T-helper 1 cell treated with Interleukin-12 subunit alpha and Interleukin-12 subunit beta and Interleukin-4 antibody, amounts not matched to agents 30 μg/mL and 1 μg/mL, for 36 hours (primary cell): ENCODE measurements around the gene STEAP4.
"Not testable (repeated sequence)": the region's sequence is repeated elsewhere in the genome, so short reads cannot be mapped to it uniquely, and the experiment has no call there.

ENCODE experiments used
- H3K27ac Mint-ChIP-seq: one replicate; pipeline ENCODE4 v1.8.0; 2021; ENCODE audit warnings: mild to moderate bottlenecking, mixed read lengths
- H3K27me3 Mint-ChIP-seq: one replicate; pipeline ENCODE4 v1.8.0; 2021; ENCODE audit warnings: low read depth, mixed read lengths
- H3K36me3 Mint-ChIP-seq: one replicate; pipeline ENCODE4 v1.8.0; 2021; ENCODE audit warnings: low read depth, mixed read lengths
- H3K4me1 Mint-ChIP-seq: one replicate; pipeline ENCODE4 v1.8.0; 2021; ENCODE audit warnings: low read depth, mixed read lengths
- H3K4me3 Mint-ChIP-seq: one replicate; pipeline ENCODE4 v1.8.0; 2021; ENCODE audit warnings: mild to moderate bottlenecking, moderate library complexity, mixed read lengths
- H3K9me3 Mint-ChIP-seq: one replicate; pipeline ENCODE4 v1.8.0; 2021; ENCODE audit warnings: mixed read lengths

Gene STEAP4

GRCh38 chr7:88302486-88302885 lies 4.2 kb downstream of the STEAP4 start:
- Mint-ChIP-seq H3K4me1 (peaks cover 3% of the 10 kb centered on the region), H3K9me3 (no peaks in the 10 kb centered on the region), H3K4me3 (no peak overlapping the region), H3K36me3 (no peaks in the 10 kb centered on the region), H3K27ac (no peak overlapping the region), H3K27me3 (peaks cover 24% of the 10 kb centered on the region)

DNA sequence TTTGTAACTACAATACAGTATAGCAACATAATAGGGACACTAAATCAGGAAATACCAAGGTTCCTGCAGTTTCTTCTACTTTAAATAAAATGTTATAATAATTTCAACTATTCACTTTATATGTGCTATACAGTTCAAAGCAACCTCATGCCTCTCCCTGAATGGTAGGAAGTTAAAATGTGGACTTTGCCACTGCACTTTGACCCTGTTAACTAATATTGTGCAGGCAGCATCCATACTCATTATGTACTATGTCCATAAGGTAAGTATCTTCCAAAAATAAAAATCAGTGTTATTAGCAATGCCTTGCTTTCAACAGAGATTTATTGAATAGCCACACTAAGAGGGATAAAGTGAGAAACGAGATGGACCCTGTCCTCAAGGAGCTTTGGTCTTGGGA lies 4.8 kb downstream of the STEAP4 start:
- Mint-ChIP-seq H3K4me1 (peaks cover 3% of the 10 kb centered on the region), H3K27ac (no peak overlapping the region), H3K27me3 (peaks cover 24% of the 10 kb centered on the region), H3K36me3 (no peaks in the 10 kb centered on the region), H3K4me3 (no peak overlapping the region), H3K9me3 (no peaks in the 10 kb centered on the region)

DNA sequence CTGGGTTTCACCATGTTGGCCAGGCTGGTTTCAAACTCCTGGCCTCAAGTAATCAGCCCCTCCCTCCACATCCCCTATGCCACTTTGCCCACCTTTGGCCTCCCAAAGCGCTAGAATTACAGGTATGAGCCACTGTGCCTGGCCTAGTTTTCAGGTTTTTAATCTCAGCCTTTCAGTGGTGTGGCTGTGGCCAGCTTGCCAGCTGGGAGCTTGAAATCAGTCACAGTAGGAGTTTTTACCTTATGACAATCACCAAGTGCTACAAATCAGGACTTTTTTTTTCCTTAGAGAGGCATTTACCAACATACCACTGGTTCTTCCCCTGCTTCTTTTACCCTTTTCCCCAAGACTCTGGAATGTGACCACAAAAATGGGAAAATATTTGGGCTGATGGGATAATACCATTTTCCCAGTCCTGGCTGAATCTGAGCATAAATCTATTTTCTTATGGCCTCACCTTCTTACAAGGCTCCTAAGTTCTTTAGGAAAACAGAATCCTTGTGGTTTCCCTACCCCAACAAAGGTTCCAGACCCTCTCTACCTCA lies 6.2 kb downstream of the STEAP4 start:
- Mint-ChIP-seq H3K4me1 (no peaks in the 10 kb centered on the region), H3K27me3 (peaks cover 12% of the 10 kb centered on the region)

GRCh38 chr7:88299126-88299525 lies 7.6 kb downstream of the STEAP4 start:
- H3K4me3 Mint-ChIP-seq, result no peak overlapping the region
- H3K36me3 Mint-ChIP-seq, result no peaks in the 10 kb centered on the region
- no peak overlapping the region for H3K27ac Mint-ChIP-seq
- no peaks in the 10 kb centered on the region for H3K4me1 Mint-ChIP-seq
- no peaks in the 10 kb centered on the region for H3K9me3 Mint-ChIP-seq
- peaks cover 6% of the 10 kb centered on the region for H3K27me3 Mint-ChIP-seq

More for the DNA sequence above, 6.2 kb downstream of the STEAP4 start:
- H3K4me3 Mint-ChIP-seq, result no peak overlapping the region
- H3K9me3 Mint-ChIP-seq, result no peaks in the 10 kb centered on the region
- H3K27ac Mint-ChIP-seq, result no peak overlapping the region
- H3K36me3 Mint-ChIP-seq, result no peaks in the 10 kb centered on the region

DNA sequence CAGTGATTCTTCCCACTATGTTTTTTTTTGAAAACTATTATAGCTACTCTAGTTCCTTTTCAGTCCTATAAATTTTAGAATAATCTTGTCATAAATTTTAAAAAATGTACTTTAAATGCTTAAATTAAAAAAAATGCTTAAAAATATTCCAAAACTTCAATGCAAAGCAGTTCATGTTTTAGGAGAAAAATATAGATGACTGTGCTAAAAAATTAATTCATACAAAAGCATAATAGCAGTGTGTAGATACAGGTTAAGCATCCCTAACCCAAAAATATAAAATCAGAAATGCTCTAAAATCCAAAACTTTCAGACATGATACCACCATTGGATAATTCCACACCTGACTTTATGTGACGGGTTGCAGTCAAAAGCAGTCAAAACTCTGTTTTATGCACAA lies 12.8 kb downstream of the STEAP4 start:
- Mint-ChIP-seq H3K27ac (no peak overlapping the region), H3K4me1 (no peaks in the 10 kb centered on the region), H3K27me3 (peaks cover 6% of the 10 kb centered on the region), H3K36me3 (no peaks in the 10 kb centered on the region), H3K4me3 (no peak overlapping the region), H3K9me3 (no peaks in the 10 kb centered on the region)

DNA sequence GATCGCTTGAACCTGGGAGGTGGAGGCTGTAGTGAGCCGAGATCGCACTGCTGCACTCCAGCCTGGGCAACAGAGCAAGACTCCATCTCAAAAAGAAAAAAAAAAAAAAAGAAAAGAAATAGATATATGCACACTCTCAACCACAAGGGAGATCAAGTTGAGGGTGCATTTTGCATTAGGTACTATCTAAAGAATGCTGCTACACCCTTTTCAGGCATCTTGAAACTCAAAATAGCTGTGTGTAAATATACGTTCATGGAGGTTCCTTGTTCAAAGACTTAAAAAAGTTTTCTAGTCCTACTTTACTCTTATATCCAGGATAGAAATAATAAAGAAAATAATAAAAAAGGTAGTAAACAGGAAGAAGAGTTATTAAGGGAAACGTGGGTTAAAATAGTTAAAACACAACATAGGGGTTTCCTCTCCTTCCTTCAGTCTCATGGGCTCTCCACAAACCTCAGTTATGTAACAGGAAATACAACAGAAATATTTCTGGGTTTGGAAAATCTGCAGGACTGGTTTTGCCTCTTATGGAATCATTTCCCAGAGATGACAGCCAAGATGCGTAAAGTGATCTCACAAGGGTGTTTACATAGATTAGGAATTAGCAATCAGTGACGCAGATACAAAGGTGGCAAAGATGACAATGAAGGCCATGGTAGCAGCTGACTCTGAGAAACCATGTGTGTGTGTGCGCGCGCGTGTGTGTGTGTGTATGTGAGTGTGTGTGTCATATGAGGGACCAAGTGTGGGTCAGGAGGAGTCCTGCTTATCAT lies 15.1 kb downstream of the STEAP4 start:
- H3K27ac Mint-ChIP-seq, result no peak overlapping the region
- no peaks in the 10 kb centered on the region for H3K27me3 Mint-ChIP-seq
- no peaks in the 10 kb centered on the region for H3K36me3 Mint-ChIP-seq
- no peaks in the 10 kb centered on the region for H3K4me1 Mint-ChIP-seq
- H3K9me3 Mint-ChIP-seq, result no peaks in the 10 kb centered on the region
- no peak overlapping the region for H3K4me3 Mint-ChIP-seq

GRCh38 chr7:88290491-88290890 lies 16.2 kb downstream of the STEAP4 start:
- Mint-ChIP-seq H3K4me1 (no peaks in the 10 kb centered on the region), H3K27me3 (no peaks in the 10 kb centered on the region), H3K9me3 (no peaks in the 10 kb centered on the region), H3K4me3 (no peak overlapping the region), H3K36me3 (no peaks in the 10 kb centered on the region), H3K27ac (no peak overlapping the region)

GRCh38 chr7:88289564-88290025 lies 17.1 kb downstream of the STEAP4 start:
- Mint-ChIP-seq H3K36me3 (no peaks in the 10 kb centered on the region), H3K4me3 (no peak overlapping the region), H3K4me1 (no peaks in the 10 kb centered on the region), H3K27me3 (no peaks in the 10 kb centered on the region), H3K27ac (no peak overlapping the region), H3K9me3 (no peaks in the 10 kb centered on the region)

DNA sequence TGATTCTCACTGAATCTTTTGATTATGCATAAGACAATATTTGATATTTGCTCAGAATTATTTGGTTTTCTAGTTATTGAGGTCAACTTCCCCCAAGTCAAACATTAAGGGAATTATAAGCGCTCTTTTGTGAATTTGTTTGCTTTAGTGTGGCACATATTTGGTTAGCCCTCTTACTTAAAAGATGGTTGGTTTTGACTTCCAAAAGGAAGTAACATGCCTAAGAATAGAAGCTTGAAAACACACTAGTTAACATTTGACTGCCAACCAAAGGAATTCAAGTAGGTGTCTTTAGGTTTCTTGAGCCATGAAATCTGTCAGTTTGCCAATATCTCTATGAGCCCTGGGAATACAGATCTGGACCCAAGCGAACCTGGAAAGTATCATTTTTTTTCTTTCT lies 24.9 kb downstream of the STEAP4 start:
- Mint-ChIP-seq H3K4me3 (no peak overlapping the region), H3K9me3 (no peaks in the 10 kb centered on the region), H3K36me3 (no peaks in the 10 kb centered on the region), H3K4me1 (no peaks in the 10 kb centered on the region), H3K27ac (no peak overlapping the region), H3K27me3 (peaks cover 4% of the 10 kb centered on the region)

DNA sequence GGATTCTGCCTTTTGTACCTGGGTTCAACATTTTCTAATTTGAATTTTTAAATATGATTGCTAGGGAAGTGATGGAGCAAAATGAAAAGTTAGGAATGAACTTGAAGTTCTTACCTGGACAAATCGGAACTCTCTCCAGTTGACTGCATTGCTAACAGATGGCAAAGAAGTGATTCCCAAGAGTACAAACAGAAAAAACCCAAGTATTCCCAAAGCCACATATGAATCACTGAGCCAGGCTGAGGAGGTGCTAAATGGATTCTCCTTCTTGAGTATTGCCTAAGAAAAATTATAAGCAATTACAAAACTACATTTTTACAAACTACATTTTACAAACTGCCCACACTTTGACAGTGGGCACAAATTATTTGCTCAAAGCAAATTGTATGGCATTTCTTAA lies 25.9 kb downstream of the STEAP4 start:
- H3K36me3 Mint-ChIP-seq, result no peaks in the 10 kb centered on the region
- peaks cover 4% of the 10 kb centered on the region for H3K27me3 Mint-ChIP-seq

DNA sequence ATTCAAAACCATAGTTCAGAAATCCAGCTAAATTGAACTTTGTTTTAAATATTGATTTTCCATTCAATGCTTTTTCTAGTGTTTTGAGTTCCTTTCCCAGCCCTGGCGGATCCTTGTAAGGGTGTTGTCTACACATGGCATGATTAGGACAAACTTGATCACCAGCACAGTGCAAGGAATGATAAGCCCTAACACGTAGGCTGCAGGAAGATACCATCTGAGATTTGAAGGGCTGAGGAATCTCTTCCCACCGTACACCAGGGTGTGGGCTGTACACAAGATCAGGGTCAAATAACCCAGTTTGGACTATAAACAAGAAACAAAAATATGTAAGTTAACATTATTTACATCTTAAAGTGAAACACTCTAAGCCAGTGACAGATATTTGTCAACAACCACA lies 27.4 kb downstream of the STEAP4 start:
- no peak overlapping the region for H3K4me3 Mint-ChIP-seq
- H3K4me1 Mint-ChIP-seq, result no peaks in the 10 kb centered on the region
- H3K27me3 Mint-ChIP-seq, result peaks cover 4% of the 10 kb centered on the region
- no peak overlapping the region for H3K27ac Mint-ChIP-seq
- no peaks in the 10 kb centered on the region for H3K36me3 Mint-ChIP-seq
- no peaks in the 10 kb centered on the region for H3K9me3 Mint-ChIP-seq

More for the DNA sequence above, 25.9 kb downstream of the STEAP4 start:
- Mint-ChIP-seq H3K4me3 (no peak overlapping the region), H3K4me1 (no peaks in the 10 kb centered on the region), H3K9me3 (no peaks in the 10 kb centered on the region), H3K27ac (no peak overlapping the region)

GRCh38 chr7:88278881-88279280 lies 27.8 kb downstream of the STEAP4 start:
- Mint-ChIP-seq H3K4me1 (no peaks in the 10 kb centered on the region), H3K36me3 (no peaks in the 10 kb centered on the region), H3K27ac (no peak overlapping the region), H3K4me3 (no peak overlapping the region), H3K27me3 (no peaks in the 10 kb centered on the region), H3K9me3 (no peaks in the 10 kb centered on the region)

DNA sequence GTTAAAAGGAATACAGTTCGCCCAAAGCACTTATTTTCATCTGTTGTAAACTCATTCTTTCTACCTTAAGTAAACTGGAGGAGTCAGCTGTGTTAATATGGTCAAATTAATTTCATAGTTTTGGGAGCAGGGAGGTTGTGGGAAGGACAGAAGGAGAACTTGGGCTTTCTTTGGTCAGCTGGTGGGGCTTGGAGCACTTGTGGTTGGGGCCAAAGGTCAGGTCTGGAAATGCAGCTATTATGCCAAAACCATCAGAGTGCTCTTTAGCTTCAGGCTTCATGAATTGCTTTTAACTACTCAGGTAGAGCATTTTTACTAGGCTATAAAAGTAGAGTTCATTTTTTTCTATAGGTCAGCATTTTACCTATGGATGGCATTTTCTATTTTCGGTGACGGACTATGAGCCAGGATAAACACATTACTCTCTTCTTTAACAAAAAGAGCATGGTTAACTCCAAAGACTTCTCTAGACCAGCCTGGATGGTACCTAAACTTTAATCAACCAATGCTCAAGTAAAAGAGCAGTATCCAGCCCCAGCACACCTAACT lies 30.0 kb downstream of the STEAP4 start:
- no peaks in the 10 kb centered on the region for H3K27me3 Mint-ChIP-seq
- H3K9me3 Mint-ChIP-seq, result no peaks in the 10 kb centered on the region
- H3K4me3 Mint-ChIP-seq, result no peak overlapping the region
- H3K36me3 Mint-ChIP-seq, result no peaks in the 10 kb centered on the region
- H3K27ac Mint-ChIP-seq, result no peak overlapping the region
- H3K4me1 Mint-ChIP-seq, result no peaks in the 10 kb centered on the region

GRCh38 chr7:88274856-88275255 lies 31.8 kb downstream of the STEAP4 start:
- not testable (repeated sequence) for H3K4me3 Mint-ChIP-seq, H3K4me1 Mint-ChIP-seq, H3K27me3 Mint-ChIP-seq, H3K36me3 Mint-ChIP-seq, H3K27ac Mint-ChIP-seq, H3K9me3 Mint-ChIP-seq

- no peaks in the 10 kb centered on the region for H3K9me3 Mint-ChIP-seq
- H3K27me3 Mint-ChIP-seq, result no peaks in the 10 kb centered on the region
- H3K4me3 Mint-ChIP-seq, result no peak overlapping the region
- no peaks in the 10 kb centered on the region for H3K36me3 Mint-ChIP-seq
- H3K4me1 Mint-ChIP-seq, result no peaks in the 10 kb centered on the region
- H3K27ac Mint-ChIP-seq, result no peak overlapping the region
Observed at GRCh38 chr7:88269586-88269985, 37.1 kb downstream of the STEAP4 start.
